GM12878 (cell line): ENCODE measurements around the gene NIPAL3. TPM values are rescaled to one million over a fixed set of nuclear protein-coding genes. Genes with fewer than 3 reads are reported as not detected.

ENCODE experiments used
- ATAC-seq: fragments of 200-7000 bp; cut with Tn5 transposase; 3 replicates; pipeline ENCODE4 v1.9.1; 2020; ENCODE audit warnings: mild to moderate bottlenecking, moderate library complexity
- BruUV-seq: library from RNA; stranded (reverse); fragments of 400-500 nt; replicated peaks from 2 replicates; lab custom pipeline; 2021; lab: Mats Ljungman, UMichigan
- CTCF ChIA-PET: fragments of 300-600 bp; sonication (Branson Sonifier 250); formaldehyde crosslinking; extraction: SDS; loops from one replicate; lab custom pipeline; 2021; ENCODE audit warnings: inconsistent platforms; lab: Yijun Ruan, JAX
- POLR2A ChIA-PET: fragments of 350-600 bp; formaldehyde crosslinking; extraction: SDS; loops from one replicate; lab custom pipeline; 2021; ENCODE audit warnings: inconsistent platforms; lab: Charles Lee
- RAD21 ChIA-PET: fragments of 300-600 bp; sonication (Branson Sonifier 250); formaldehyde crosslinking; loops from one replicate; lab custom pipeline; 2023; ENCODE audit warnings: antibody characterized with exemption; ENCODE audit not compliant: unreplicated experiment; lab: Charles Lee
- SMC1A ChIA-PET: fragments of 300-600 bp; sonication (Branson Sonifier 250); formaldehyde crosslinking; loops from one replicate; lab custom pipeline; 2023; ENCODE audit not compliant: unreplicated experiment, uncharacterized antibody; lab: Charles Lee
- DNase-seq: peaks from one replicate; pipeline ENCODE4 v3.0.0-alpha.2; 2011; ENCODE audit warnings: low read depth, low spot score
- FAIRE-seq: peaks from 3 replicates; lab custom pipeline; 2011; peaks lifted over from hg19 to GRCh38; lab: Jason Lieb, UNC
- H2AFZ ChIP-seq: 2 replicates; pipeline ENCODE4 v1.6.0; 2011; ENCODE audit warnings: low read depth, low read length, control low read depth; ENCODE audit not compliant: control insufficient read depth
- H3K27ac ChIP-seq: 2 replicates; pipeline ENCODE4 v1.5.1; 2011; ENCODE audit warnings: control low read depth; ENCODE audit not compliant: control insufficient read depth, insufficient read depth
- H3K27me3 ChIP-seq, 2 experiments: replicated peaks in 1 of 2; 2 replicates each; pipeline versions ENCODE4 v1.6.0 to v1.6.1; 2011; ENCODE audit warnings: low read length in 1 of 2; ENCODE audit not compliant: control insufficient read depth in 2 of 2, insufficient read depth in 2 of 2
- H3K36me3 ChIP-seq, 2 experiments: 2 replicates each; pipeline ENCODE4 v1.5.1; 2011; ENCODE audit warnings: low read length in 1 of 2; ENCODE audit not compliant: control insufficient read depth in 2 of 2, insufficient read depth in 2 of 2
- H3K4me1 ChIP-seq: 2 replicates; pipeline ENCODE4 v1.6.1; 2011; ENCODE audit warnings: mild to moderate bottlenecking, low read length, moderate library complexity, mixed read lengths; ENCODE audit not compliant: control insufficient read depth, insufficient read depth
- H3K4me2 ChIP-seq: 2 replicates; pipeline ENCODE4 v1.6.0; 2011; ENCODE audit warnings: control low read depth; ENCODE audit not compliant: control insufficient read depth, insufficient read depth
- H3K4me3 ChIP-seq: fragments of 200-600 bp; sonication (generic); 2 replicates; pipeline ENCODE4 v1.5.1; 2016
- H3K79me2 ChIP-seq: 2 replicates; pipeline ENCODE4 v1.6.0; 2011; ENCODE audit warnings: low read length; ENCODE audit not compliant: control insufficient read depth, insufficient read depth
- H3K9ac ChIP-seq: 2 replicates; pipeline ENCODE4 v1.8.0; 2011; ENCODE audit warnings: low read length, control low read depth, mixed read lengths; ENCODE audit not compliant: control insufficient read depth, insufficient read depth
- H3K9me3 ChIP-seq: replicated peaks from 3 replicates; pipeline ENCODE4 v1.5.1; 2011; ENCODE audit warnings: mild to moderate bottlenecking, low read length; ENCODE audit not compliant: control insufficient read depth, insufficient read depth
- H4K20me1 ChIP-seq: 2 replicates; pipeline ENCODE4 v1.6.0; 2011; ENCODE audit not compliant: control insufficient read depth, insufficient read depth
- E4F1 ChIP-seq: fragments of 450-650 bp; IDR thresholded peaks from 2 replicates; pipeline ENCODE4 v1.6.1; 2018; ENCODE audit warnings: borderline replicate concordance, mild to moderate bottlenecking; ENCODE audit not compliant: partially characterized antibody
- WGBS: methylation state at CpG from one replicate; pipeline ENCODE4 v1.1.6; 2016; ENCODE audit warnings: low lambda C conversion rate; ENCODE audit not compliant: insufficient replicate concordance, insufficient coverage; ENCODE audit errors: missing lambda C conversion rate; 5-methylcytosine and 5-hydroxymethylcytosine counted together
- in situ Hi-C: fragments of 300-500 bp; cut with MboI; formaldehyde crosslinking; loops from 9 replicates; pipeline ENCODE4 v1.14.3; 2018; ENCODE audit warnings: mixed read lengths
- intact Hi-C: fragments of 100-400 bp; cut with micrococcal nuclease; formaldehyde crosslinking; loops from one replicate; pipeline ENCODE4 v1.14.2; 2022; ENCODE audit not compliant: unreplicated experiment
- polyA plus RNA-seq, 11 experiments: library from polyadenylated mRNA; depleted of rRNA in 4 of 11; unstranded in 6 of 11; stranded (reverse) in 5 of 11; fragments of >200 nt; fragmentation: Nextera tagmentation in 4 of 11; fragmentation: Illumina TruSeq in 1 of 11; extraction: Ambion mirVana in 4 of 11; extraction: Trizol in 1 of 11; gene quantifications; 1 replicate in 1 of 11; 2 replicates in 10 of 11; pipeline versions ENCODE4 v1.2.1 to v1.2.3, GENCODE V29; 2011 to 2016; ENCODE audit warnings: inconsistent platforms in 2 of 11, missing spikeins in 2 of 11, low read depth in 1 of 11
- total RNA-seq, 4 experiments: library from RNA; depleted of rRNA in 3 of 4; stranded (reverse); fragments of >200 nt in 3 of 4; fragmentation: Illumina TruSeq in 1 of 4; extraction: Trizol in 1 of 4; gene quantifications; 2 replicates each; pipeline versions ENCODE4 v1.2.1 to v1.2.3, GENCODE V29; 2013 to 2021
- TF ChIP-seq, protein P1 (sequence below): fragments of 450-650 bp; IDR thresholded peaks from 2 replicates; pipeline ENCODE4 v1.6.1; 2017; ENCODE audit warnings: mild to moderate bottlenecking

The NIPAL3 gene
- total and polyA plus RNA-seq, 10 of the 15 experiments (the other 5 are each of a cell fraction or from before 2014, with no cell fraction given) = 2.1 to 9.4 (median 4.2) TPM

GRCh38 chr1:24486331-24487065, 70.9 kb downstream of the NIPAL3 start:
- intact Hi-C loops = no loop called here
- peaks cover 5% of the 10 kb centered on the region; the same call in 2 of the 3 replicates for H3K9me3 ChIP-seq
- ATAC-seq (no peak), FAIRE-seq (no peak), DNase-seq (no peak)
- H3K79me2 ChIP-seq = no peaks in the 10 kb centered on the region
- RAD21 ChIA-PET = interaction anchor here (0.6 kb wide), 1 partner anchor 1316 kb away, joined by 3 read pairs; no protein-coding TSS in a partner anchor
- no peak overlapping the region for H3K27ac ChIP-seq
- H3K9ac ChIP-seq = no peak overlapping the region
- SMC1A ChIA-PET = interaction anchor here (0.5 kb wide), 1 partner anchor 503 kb away, joined by 3 read pairs; no protein-coding TSS in a partner anchor
- H4K20me1 ChIP-seq = no peaks in the 10 kb centered on the region
- peaks cover 3% of the 10 kb centered on the region; the same call in 1 of the 2 replicates for H3K4me1 ChIP-seq
- no peak overlapping the region for H3K4me2 ChIP-seq
- POLR2A ChIA-PET = no interaction called here
- CTCF ChIA-PET = interaction anchor here (0.6 to 1.3 kb wide), 5 partner anchors 15 to 95 kb away, joined by 3 to 4 read pairs (median 3); partner anchors contain the start of gene NIPAL3
- H3K27me3 ChIP-seq = no peaks in the 10 kb centered on the region
- no peaks in the 10 kb centered on the region for H3K36me3 ChIP-seq
- no peak overlapping the region for H3K4me3 ChIP-seq
- BruUV-seq = no TSS peak
- H2AFZ ChIP-seq = no peak overlapping the region
- no peak for TF ChIP-seq E4F1
- TF ChIP-seq, protein P1, sequence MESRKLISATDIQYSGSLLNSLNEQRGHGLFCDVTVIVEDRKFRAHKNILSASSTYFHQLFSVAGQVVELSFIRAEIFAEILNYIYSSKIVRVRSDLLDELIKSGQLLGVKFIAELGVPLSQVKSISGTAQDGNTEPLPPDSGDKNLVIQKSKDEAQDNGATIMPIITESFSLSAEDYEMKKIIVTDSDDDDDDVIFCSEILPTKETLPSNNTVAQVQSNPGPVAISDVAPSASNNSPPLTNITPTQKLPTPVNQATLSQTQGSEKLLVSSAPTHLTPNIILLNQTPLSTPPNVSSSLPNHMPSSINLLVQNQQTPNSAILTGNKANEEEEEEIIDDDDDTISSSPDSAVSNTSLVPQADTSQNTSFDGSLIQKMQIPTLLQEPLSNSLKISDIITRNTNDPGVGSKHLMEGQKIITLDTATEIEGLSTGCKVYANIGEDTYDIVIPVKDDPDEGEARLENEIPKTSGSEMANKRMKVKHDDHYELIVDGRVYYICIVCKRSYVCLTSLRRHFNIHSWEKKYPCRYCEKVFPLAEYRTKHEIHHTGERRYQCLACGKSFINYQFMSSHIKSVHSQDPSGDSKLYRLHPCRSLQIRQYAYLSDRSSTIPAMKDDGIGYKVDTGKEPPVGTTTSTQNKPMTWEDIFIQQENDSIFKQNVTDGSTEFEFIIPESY = no peak
- TF ChIP-seq, all 136 proteins: peak for 0
- WGBS = 79% methylated on average over 7 of the region's 7 CpGs
- in situ Hi-C loops = no loop called here
